NOMO-1 (cell line): ENCODE data around the gene CENPM.
A peak's percentile ranks its signal among the peaks of the same experiment; 100 is the strongest.
"Not testable (repeated sequence)": the region's sequence is repeated elsewhere in the genome, so short reads cannot be mapped to it uniquely, and the experiment has no call there.

Experiments
- DNase-seq, 2 experiments: peaks; one replicate each; lab custom pipeline; 2025; ENCODE audit not compliant: unreplicated experiment in 2 of 2; lab: John Stamatoyannopoulos, UW

Gene CENPM

GRCh38 chr22:41966607-41967240, 19.8 kb upstream of the CENPM start:
- DNase-seq: peak; percentile 61 to 85

GRCh38 chr22:41966225-41966606, 19.3 kb upstream of the CENPM start:
- no peak for DNase-seq

GRCh38 chr22:41964112-41964491, 17.1 kb upstream of the CENPM start:
- DNase-seq: no peak

GRCh38 chr22:41963453-41964111, 16.6 kb upstream of the CENPM start:
- DNase-seq: peak in 1 of 2 experiments; percentile 16

GRCh38 chr22:41957941-41958556, 11.1 kb upstream of the CENPM start:
- no peak for DNase-seq

GRCh38 chr22:41952713-41953112, 5.8 kb upstream of the CENPM start:
- no peak for DNase-seq

GRCh38 chr22:41951898-41952474, 5.0 kb upstream of the CENPM start, which contains the start of gene SMIM45:
Gene SMIM45, plus strand, starts transcription at chr22:41952150.
- DNase-seq: no peak

GRCh38 chr22:41949297-41949965, 2.5 kb upstream of the CENPM start:
- no peak for DNase-seq

- not testable (repeated sequence) for DNase-seq
Observed at GRCh38 chr22:41948928-41949296, 2.0 kb upstream of the CENPM start.

GRCh38 chr22:41948142-41948541, 1.2 kb upstream of the CENPM start:
- no peak for DNase-seq

- no peak for DNase-seq
Observed at GRCh38 chr22:41947424-41948080, 600 bp upstream of the CENPM start.

GRCh38 chr22:41943661-41944209, 3.2 kb downstream of the CENPM start:
- DNase-seq: no peak

- DNase-seq: peak; percentile 66 to 69
Observed at GRCh38 chr22:41940832-41941765, 5.9 kb downstream of the CENPM start.

- no peak for DNase-seq
Observed at GRCh38 chr22:41939981-41940831, 6.7 kb downstream of the CENPM start.

GRCh38 chr22:41936894-41937169, 10.1 kb downstream of the CENPM start:
- no peak for DNase-seq

GRCh38 chr22:41935509-41935908, 11.4 kb downstream of the CENPM start:
- DNase-seq: no peak

GRCh38 chr22:41935015-41935351, 12.0 kb downstream of the CENPM start:
- no peak for DNase-seq

GRCh38 chr22:41934284-41935014, 12.5 kb downstream of the CENPM start:
- DNase-seq: no peak
